ENCODE results near the gene ZNF580. TPM values are rescaled to one million over a fixed set of nuclear protein-coding genes. Genes with fewer than 3 reads are reported as not detected.

The ZNF580 gene
- total RNA-seq, 4 donors from 2014 or later: 15.0 to 27.9 (median 22.3) TPM

DNA sequence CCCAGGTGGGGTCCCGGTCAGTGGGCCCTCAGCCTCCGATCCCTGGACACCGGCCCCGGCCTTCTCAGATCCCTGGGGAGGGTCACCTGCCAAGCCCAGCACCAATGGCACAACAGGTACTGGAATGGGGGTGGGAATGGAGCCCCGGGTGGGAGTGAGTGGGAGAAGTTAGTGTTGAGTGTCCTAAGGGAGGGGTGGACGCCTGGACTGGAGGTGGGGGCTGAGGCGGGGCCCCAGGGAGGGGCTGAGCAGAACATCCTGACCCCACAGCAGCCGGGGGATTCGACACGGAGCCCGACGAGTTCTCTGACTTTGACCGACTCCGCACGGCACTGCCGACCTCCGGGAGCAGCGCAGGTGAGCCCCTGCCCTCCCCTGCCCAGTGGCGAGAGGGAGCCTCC is 51.9 kb downstream of the ZNF580 start:
- H3K9me3 ChIP-seq: no peaks in the 10 kb centered on the region
- no peak overlapping the region for H3K27ac ChIP-seq
- no peak overlapping the region for H3K4me3 ChIP-seq
- H3K27me3 ChIP-seq: no peaks in the 10 kb centered on the region
- H3K4me1 ChIP-seq: peaks cover 4% of the 10 kb centered on the region
- DNase-seq (ENCODE audit: low spot score in 2 of 2): no peak
- WGBS: 96% methylated on average over 19 of the region's 19 CpGs
- peaks cover 95% of the 10 kb centered on the region for H3K36me3 ChIP-seq
- TF ChIP-seq EP300 (IDR thresholded peaks at IDR 0.05): no peak
- TF ChIP-seq POLR2A (IDR thresholded peaks at IDR 0.05): no peak
- no peak for TF ChIP-seq POLR2AphosphoS5 (IDR thresholded peaks at IDR 0.05)
- TF ChIP-seq, protein P1, sequence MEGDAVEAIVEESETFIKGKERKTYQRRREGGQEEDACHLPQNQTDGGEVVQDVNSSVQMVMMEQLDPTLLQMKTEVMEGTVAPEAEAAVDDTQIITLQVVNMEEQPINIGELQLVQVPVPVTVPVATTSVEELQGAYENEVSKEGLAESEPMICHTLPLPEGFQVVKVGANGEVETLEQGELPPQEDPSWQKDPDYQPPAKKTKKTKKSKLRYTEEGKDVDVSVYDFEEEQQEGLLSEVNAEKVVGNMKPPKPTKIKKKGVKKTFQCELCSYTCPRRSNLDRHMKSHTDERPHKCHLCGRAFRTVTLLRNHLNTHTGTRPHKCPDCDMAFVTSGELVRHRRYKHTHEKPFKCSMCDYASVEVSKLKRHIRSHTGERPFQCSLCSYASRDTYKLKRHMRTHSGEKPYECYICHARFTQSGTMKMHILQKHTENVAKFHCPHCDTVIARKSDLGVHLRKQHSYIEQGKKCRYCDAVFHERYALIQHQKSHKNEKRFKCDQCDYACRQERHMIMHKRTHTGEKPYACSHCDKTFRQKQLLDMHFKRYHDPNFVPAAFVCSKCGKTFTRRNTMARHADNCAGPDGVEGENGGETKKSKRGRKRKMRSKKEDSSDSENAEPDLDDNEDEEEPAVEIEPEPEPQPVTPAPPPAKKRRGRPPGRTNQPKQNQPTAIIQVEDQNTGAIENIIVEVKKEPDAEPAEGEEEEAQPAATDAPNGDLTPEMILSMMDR (IDR thresholded peaks at IDR 0.05): no peak

Other genes starting within 250 kb of the ZNF580 start
- gene UBE2S, start 233.2 kb upstream of the ZNF580 start, total RNA-seq: 10 to 100 TPM in 2 of 4 donors, 1 to 10 TPM in 2; 7.4 to 17.0 (median 12.2) TPM
- gene SHISA7, start 197.7 kb upstream of the ZNF580 start, total RNA-seq: under 1 TPM in 2 of 4 donors, not detected in 2; 0.08 to 0.26 TPM
- 10 to 100 TPM; 44.7 to 97.2 (median 87.5) TPM for gene ISOC2, start 179.4 kb upstream of the ZNF580 start, total RNA-seq
- not detected for gene C19orf85, start 176.3 kb upstream of the ZNF580 start, total RNA-seq
- gene ZNF628, start 164.4 kb upstream of the ZNF580 start, total RNA-seq: 10 to 100 TPM; 17.3 to 22.9 (median 19.8) TPM
- gene NAT14, start 155.8 kb upstream of the ZNF580 start, total RNA-seq: 1 to 10 TPM; 2.4 to 4.8 (median 4.0) TPM
- 1 to 10 TPM in 2 of 4 donors, under 1 TPM in 2; 0.57 to 2.1 (median 1.0) TPM for gene SSC5D, start 152.6 kb upstream of the ZNF580 start, total RNA-seq
- gene SBK2, start 103.9 kb upstream of the ZNF580 start, total RNA-seq: not detected
- not detected for gene SBK3, start 95.5 kb upstream of the ZNF580 start, total RNA-seq
- gene ZNF579, start 60.2 kb upstream of the ZNF580 start, total RNA-seq: 1 to 10 TPM; 1.8 to 3.1 (median 2.8) TPM
- gene FIZ1, start 41.5 kb upstream of the ZNF580 start, total RNA-seq: 1 to 10 TPM; 7.6 to 9.2 (median 8.5) TPM
- gene ZNF524, start 40.7 kb upstream of the ZNF580 start, total RNA-seq: 10 to 100 TPM; 29.4 to 49.9 (median 47.0) TPM
- 10 to 100 TPM in 2 of 4 donors, 1 to 10 TPM in 2; 7.6 to 14.2 (median 9.9) TPM for gene ZNF865, start 35.4 kb upstream of the ZNF580 start, total RNA-seq
- 1 to 10 TPM; 4.3 to 8.0 (median 6.5) TPM for gene ZNF784, start 16.4 kb upstream of the ZNF580 start, total RNA-seq
- 10 to 100 TPM; 16.3 to 27.1 (median 20.2) TPM for gene ZNF581, start 2.6 kb downstream of the ZNF580 start, total RNA-seq
- 10 to 100 TPM in 1 of 4 donors, 1 to 10 TPM in 3; 6.2 to 18.3 (median 8.5) TPM for gene CCDC106, start 7.2 kb downstream of the ZNF580 start, total RNA-seq
- gene U2AF2, start 14.0 kb downstream of the ZNF580 start, total RNA-seq: 100 to 1,000 TPM in 1 of 4 donors, 10 to 100 TPM in 3; 82.8 to 128 (median 88.5) TPM
- gene EPN1, start 34.2 kb downstream of the ZNF580 start, total RNA-seq: 100 to 1,000 TPM in 1 of 4 donors, 10 to 100 TPM in 3; 80.1 to 104 (median 82.9) TPM
- gene NLRP9, start 97.4 kb downstream of the ZNF580 start, total RNA-seq: not detected
- not detected for gene RFPL4A, start 118.1 kb downstream of the ZNF580 start, total RNA-seq
- gene RFPL4AL1, start 128.1 kb downstream of the ZNF580 start, total RNA-seq: not detected
- gene NLRP11, start 191.0 kb downstream of the ZNF580 start, total RNA-seq: under 1 TPM in 1 of 4 donors, not detected in 3; 0.26 TPM
- not detected for gene NLRP4, start 195.5 kb downstream of the ZNF580 start, total RNA-seq